K562 (cell line): ENCODE results near the gene PILRA. TPM values are rescaled to one million over a fixed set of nuclear protein-coding genes. Genes with fewer than 3 reads are reported as not detected.

Experiments used
- ATAC-seq: fragments of 200-7000 bp; cut with Tn5 transposase; 3 replicates; pipeline ENCODE4 v1.9.1; 2020; ENCODE audit warnings: moderate library complexity
- BruUV-seq: library from RNA; stranded (reverse); fragments of 400-500 nt; replicated peaks from 2 replicates; lab custom pipeline; 2021; lab: Mats Ljungman, UMichigan
- CTCF ChIA-PET: fragments of 300-600 bp; formaldehyde crosslinking; extraction: SDS; loops from one replicate; lab custom pipeline; 2021; ENCODE audit warnings: low intra/inter-chr PET ratio; lab: Yijun Ruan, JAX
- POLR2A ChIA-PET: fragments of 300-600, 350-650 bp; sonication (Branson Sonifier 250); formaldehyde crosslinking; extraction: SDS; loops from one replicate; lab custom pipeline; 2021; ENCODE audit warnings: antibody characterized with exemption, inconsistent platforms; lab: Yijun Ruan, JAX
- DNase-seq, 4 experiments: peaks; one replicate each; pipeline versions ENCODE4 v3.0.0 to v3.0.0-alpha.2; 2011 to 2018; ENCODE audit warnings: low spot score in 3 of 4, mixed read lengths in 3 of 4; ENCODE audit errors: extremely low read depth in 1 of 4
- FAIRE-seq: peaks from 2 replicates; lab custom pipeline; 2011; peaks lifted over from hg19 to GRCh38; lab: Jason Lieb, UNC
- H2AFZ ChIP-seq: 2 replicates; pipeline ENCODE4 v1.6.0; 2011; ENCODE audit warnings: low read depth, low read length, control low read depth, inconsistent platforms
- H3K27ac ChIP-seq: fragments of 200-600 bp; 3 replicates; pipeline ENCODE4 v1.8.0; 2011; ENCODE audit warnings: low read depth, mild to moderate bottlenecking, control low read depth, inconsistent platforms, low read length, moderate library complexity, mixed read lengths; ENCODE audit errors: extremely low read depth
- H3K27me3 ChIP-seq, 2 experiments: fragments of 300-600 bp in 1 of 2; 2 replicates in 1 of 2; 3 replicates in 1 of 2; pipeline versions ENCODE4 v1.6.0 to v1.8.0; 2011; ENCODE audit warnings: inconsistent platforms in 2 of 2, low read length in 2 of 2, mild to moderate bottlenecking in 1 of 2, mixed read lengths in 1 of 2, moderate library complexity in 1 of 2; ENCODE audit not compliant: control insufficient read depth in 2 of 2, insufficient read depth in 2 of 2
- H3K36me3 ChIP-seq: fragments of 300-600 bp; 3 replicates; pipeline ENCODE4 v1.8.0; 2011; ENCODE audit warnings: mild to moderate bottlenecking, low read length, inconsistent platforms; ENCODE audit not compliant: control insufficient read depth, insufficient read depth
- H3K4me1 ChIP-seq, 2 experiments: fragments of 200-600 bp in 1 of 2; replicated peaks in 1 of 2; 2 replicates in 1 of 2; 3 replicates in 1 of 2; pipeline versions ENCODE4 v1.5.1 to v1.8.0; 2011; ENCODE audit warnings: inconsistent platforms in 2 of 2, low read length in 2 of 2, mild to moderate bottlenecking in 1 of 2, mixed read lengths in 1 of 2, moderate library complexity in 1 of 2; ENCODE audit not compliant: control insufficient read depth in 2 of 2, insufficient read depth in 2 of 2
- H3K4me2 ChIP-seq: 2 replicates; pipeline ENCODE4 v1.6.1; 2011; ENCODE audit warnings: low read length, control low read depth, inconsistent platforms, mixed read lengths; ENCODE audit not compliant: insufficient read depth
- H3K4me3 ChIP-seq: fragments of 200-600 bp; sonication (generic), shearing (Covaris generic); 2 replicates; pipeline ENCODE4 v1.5.1; 2016; ENCODE audit warnings: control low read depth, inconsistent platforms
- H3K79me2 ChIP-seq: fragments of 200-600 bp; 3 replicates; pipeline ENCODE4 v1.8.0; 2011; ENCODE audit warnings: low read length, inconsistent platforms; ENCODE audit not compliant: control insufficient read depth, insufficient read depth
- H3K9ac ChIP-seq, 2 experiments: 2 replicates each; pipeline versions ENCODE4 v1.6.0 to v1.6.1; 2011; ENCODE audit warnings: low read depth in 2 of 2, low read length in 2 of 2, control low read depth in 1 of 2, inconsistent platforms in 1 of 2, mild to moderate bottlenecking in 1 of 2, mixed read lengths in 1 of 2; ENCODE audit not compliant: insufficient read depth in 1 of 2
- H3K9me1 ChIP-seq: one replicate; pipeline ENCODE4 v1.6.0; 2011; ENCODE audit warnings: inconsistent platforms, mild to moderate bottlenecking, low read length, moderate library complexity; ENCODE audit not compliant: control insufficient read depth, insufficient read depth
- H3K9me3 ChIP-seq: replicated peaks from 2 replicates; pipeline ENCODE4 v1.5.1; 2011; ENCODE audit warnings: low read depth, low read length, inconsistent platforms; ENCODE audit not compliant: control insufficient read depth, insufficient read depth
- H4K20me1 ChIP-seq: replicated peaks from 2 replicates; pipeline ENCODE4 v1.6.1; 2011; ENCODE audit warnings: low read length, inconsistent platforms, mixed read lengths; ENCODE audit not compliant: control insufficient read depth, insufficient read depth
- CEBPB ChIP-seq: fragments of 450-650 bp; IDR thresholded peaks from 2 replicates; pipeline ENCODE4 v1.6.1; 2016; ENCODE audit warnings: missing genetic modification characterization, missing compliant biosample characterization
- CEBPG ChIP-seq, 3 experiments: fragments of 200-800 bp in 1 of 3; sonication (Bioruptor generic) in 1 of 3; sonication (generic) in 1 of 3; formaldehyde crosslinking in 1 of 3; IDR thresholded peaks in 2 of 3; conservative IDR thresholded peaks in 1 of 3; 2 replicates each; pipeline versions ENCODE4 v1.6.1 to v1.8.0; 2016 to 2022; ENCODE audit warnings: missing compliant biosample characterization in 2 of 3, missing genetic modification characterization in 2 of 3, mild to moderate bottlenecking in 1 of 3, missing genetic modification reagents in 1 of 3
- NFE2 ChIP-seq: IDR thresholded peaks from 2 replicates; pipeline ENCODE4 v1.6.1; 2014; ENCODE audit warnings: antibody characterized with exemption, low read depth
- NR0B1 ChIP-seq: fragments of 450-650 bp; IDR thresholded peaks from one replicate; pipeline ENCODE4 v1.6.1; 2018; ENCODE audit warnings: mild to moderate bottlenecking, moderate library complexity; ENCODE audit not compliant: partially characterized antibody
- RBM25 ChIP-seq: fragments of 200-400 bp; formaldehyde crosslinking; IDR thresholded peaks from 2 replicates; pipeline ENCODE4 v1.6.1; 2018; ENCODE audit warnings: low read length, low read depth, moderate library complexity; ENCODE audit not compliant: severe bottlenecking
- ZNF121 ChIP-seq: sonication (generic); formaldehyde crosslinking; conservative IDR thresholded peaks from 2 replicates; pipeline ENCODE4 v1.8.0; 2022; ENCODE audit warnings: missing genetic modification reagents
- WGBS: fragments of 100-300 bp; shearing (Covaris generic); methylation state at CpG from one replicate; pipeline ENCODE4 v1.1.6; 2016; ENCODE audit warnings: low coverage, mixed read lengths; ENCODE audit not compliant: insufficient coverage; ENCODE audit errors: missing lambda C conversion rate; 5-methylcytosine and 5-hydroxymethylcytosine counted together
- in situ Hi-C: fragments of 300-500 bp; cut with MboI; formaldehyde crosslinking; loops from 4 replicates; pipeline ENCODE4 v1.15.0; 2018; ENCODE audit warnings: inconsistent platforms, mixed read lengths
- intact Hi-C: fragments of 100-400 bp; cut with micrococcal nuclease; formaldehyde crosslinking; loops from 2 replicates; pipeline ENCODE4 v1.14.2; 2022
- polyA plus RNA-seq, 8 experiments: library from polyadenylated mRNA; depleted of rRNA in 4 of 8; stranded (reverse) in 5 of 8; unstranded in 3 of 8; fragments of >200 nt; fragmentation: Nextera tagmentation in 2 of 8; fragmentation: Illumina TruSeq in 1 of 8; extraction: Ambion mirVana in 2 of 8; extraction: Trizol in 1 of 8; gene quantifications; 2 replicates each; pipeline versions ENCODE4 v1.2.1 to v1.2.3, GENCODE V29; 2011 to 2014; ENCODE audit warnings: inconsistent platforms in 1 of 8, missing spikeins in 1 of 8
- total RNA-seq, 7 experiments: library from RNA; depleted of rRNA in 6 of 7; stranded (reverse); fragments of >200 nt in 6 of 7; fragmentation: Illumina TruSeq in 2 of 7; extraction: Trizol in 2 of 7; gene quantifications; 2 replicates each; pipeline versions ENCODE4 v1.2.1 to v1.2.3, GENCODE V29; 2011 to 2021; ENCODE audit warnings: low replicate concordance in 1 of 7

Gene PILRA
- total and polyA plus RNA-seq, 9 of the 15 experiments (the other 6 are each of a cell fraction or from before 2014, with no cell fraction given), result 0.13 to 1.8 (median 0.62) TPM

DNA sequence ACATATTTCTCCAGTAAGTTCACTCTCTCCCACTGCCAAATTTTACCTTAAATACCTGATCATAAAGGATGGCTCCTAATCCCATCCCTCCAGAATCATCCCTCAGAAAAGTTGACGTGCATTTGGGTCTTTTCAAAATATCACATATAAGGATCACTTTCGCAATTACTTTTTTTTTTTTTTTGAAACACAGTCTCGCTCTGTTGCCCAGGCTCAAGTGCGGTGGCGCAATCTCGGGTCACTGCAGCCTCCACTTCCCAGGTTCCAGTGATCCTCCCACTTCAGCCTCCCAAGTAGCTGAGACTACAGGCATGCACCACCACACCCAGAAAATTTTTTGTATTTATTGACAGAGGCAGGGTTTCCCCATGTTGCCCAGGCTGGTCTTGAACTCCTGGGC is 37.8 kb downstream of the PILRA start:
- no TSS peak for BruUV-seq
- DNase-seq (no peak), ATAC-seq (no peak), FAIRE-seq (no peak)
- H3K4me3 ChIP-seq, result no peak overlapping the region
- no peak overlapping the region for H2AFZ ChIP-seq
- H3K9ac ChIP-seq, result no peak overlapping the region
- no peaks in the 10 kb centered on the region for H3K9me1 ChIP-seq
- TF ChIP-seq NFE2 (no peak), CEBPG (CRISPR knock-in tag; IDR thresholded peaks at IDR 0.05) (0 out of 2 replicates have a peak, but pooled peaks have one; percentile 14), CEBPG (tag; conservative IDR thresholded peaks at IDR 0.05 in 1 of 2, IDR thresholded peaks at IDR 0.05 in 1 of 2) (no peak), CEBPB (peak; percentile 51; the same call in 1 of the 2 replicates), NR0B1 (no peak), ZNF121 (CRISPR knock-in tag) (peak; percentile 45; the same call in 1 of the 2 replicates), RBM25 (peak; percentile 28)
- peaks cover 4 to 5% of the 10 kb centered on the region in 2 experiments; a peak in 1 of 5 replicates for H3K4me1 ChIP-seq
- H3K79me2 ChIP-seq, result no peaks in the 10 kb centered on the region
- H3K36me3 ChIP-seq, result no peaks in the 10 kb centered on the region
- H3K27ac ChIP-seq, result no peak overlapping the region
- intact Hi-C loops, result no loop called here
- no peak overlapping the region for H3K4me2 ChIP-seq
- WGBS, result 9% methylated on average over 5 of the region's 6 CpGs
- H3K9me3 ChIP-seq, result no peaks in the 10 kb centered on the region
- H3K27me3 ChIP-seq, result peaks cover 19 to 24% of the 10 kb centered on the region in 2 experiments
- ChIA-PET POLR2A (no interaction called here), CTCF (interaction anchor here (0.7 kb wide), 1 partner anchor 386 kb away, joined by 3 read pairs; no protein-coding TSS in a partner anchor)
- no peaks in the 10 kb centered on the region; the same call in 1 of the 2 replicates for H4K20me1 ChIP-seq
- in situ Hi-C loops, result no loop called here
